H4 (cell line): ENCODE results near the gene PLEKHG3. TPM values are rescaled to one million over a fixed set of nuclear protein-coding genes. Genes with fewer than 3 reads are reported as not detected.
"Not testable (repeated sequence)": the region's sequence is repeated elsewhere in the genome, so short reads cannot be mapped to it uniquely, and the experiment has no call there.

Experiments
- DNase-seq: peaks from one replicate; pipeline ENCODE4 v3.0.0-alpha.2; 2015; ENCODE audit warnings: low spot score
- total RNA-seq: library from RNA; depleted of rRNA; stranded (reverse); fragments of >200 nt; shearing (Covaris generic); gene quantifications from 2 replicates; pipeline ENCODE4 v1.2.3, GENCODE V29; 2014; rRNA removed

PLEKHG3 gene
- total RNA-seq, result 4.6 and 8.9 TPM in 2 replicates

DNA sequence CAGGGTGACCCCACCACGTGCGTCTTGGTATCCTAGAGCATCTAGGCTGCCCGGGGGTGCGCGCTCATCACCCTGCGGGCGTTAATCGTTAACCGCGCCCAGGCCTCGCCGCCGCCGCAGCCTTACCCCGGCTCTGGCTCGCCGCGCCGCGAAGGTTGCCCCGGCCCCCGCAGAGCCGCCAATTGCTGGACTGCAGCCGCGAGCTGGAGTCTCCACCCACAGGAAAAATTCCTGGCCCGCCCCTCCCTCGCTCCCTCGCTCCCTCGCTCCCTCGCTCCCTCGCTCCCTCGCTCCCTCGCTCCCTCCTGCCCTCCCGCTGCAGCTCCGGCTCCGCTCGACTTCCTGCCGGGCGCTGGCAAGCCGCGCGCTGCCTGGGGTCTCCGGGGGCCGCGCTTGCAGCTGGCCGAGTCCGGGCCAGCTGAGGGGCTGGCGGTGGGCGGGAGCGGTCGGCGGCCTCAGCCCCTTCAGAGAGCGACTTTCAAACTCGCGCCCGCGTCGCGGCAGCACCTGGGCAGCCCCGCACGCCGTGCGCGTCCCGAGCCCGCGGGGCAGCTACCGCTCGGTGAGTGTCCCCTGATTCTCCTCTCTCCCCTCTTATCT is at the start of gene PLEKHG3:
TSS of gene PLEKHG3 (plus strand) at position 282 of the 600 bp plus-strand sequence. CDS start 23,208 bp downstream, outside the sequence.
- peak; percentile 48 for DNase-seq

DNA sequence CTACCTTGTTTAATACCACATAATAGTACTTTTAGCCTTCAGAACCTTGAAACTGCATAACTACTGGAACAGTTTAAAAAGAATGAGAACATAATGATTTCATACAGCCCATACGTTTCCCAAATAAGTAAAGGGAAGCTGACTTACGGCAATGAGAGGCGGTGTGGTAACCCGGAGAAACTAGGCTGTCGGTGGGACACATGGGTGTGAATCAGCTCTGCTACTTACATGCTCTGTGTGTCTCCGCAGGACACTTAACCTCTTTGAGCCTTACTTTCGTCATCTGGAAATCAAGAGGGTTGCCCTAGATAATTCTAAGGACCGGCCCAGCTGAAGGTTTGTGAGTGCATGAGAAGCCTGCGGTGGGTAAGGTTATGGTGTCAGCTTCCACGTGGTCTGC is 49.3 kb upstream of the PLEKHG3 start:
- no peak for DNase-seq

DNA sequence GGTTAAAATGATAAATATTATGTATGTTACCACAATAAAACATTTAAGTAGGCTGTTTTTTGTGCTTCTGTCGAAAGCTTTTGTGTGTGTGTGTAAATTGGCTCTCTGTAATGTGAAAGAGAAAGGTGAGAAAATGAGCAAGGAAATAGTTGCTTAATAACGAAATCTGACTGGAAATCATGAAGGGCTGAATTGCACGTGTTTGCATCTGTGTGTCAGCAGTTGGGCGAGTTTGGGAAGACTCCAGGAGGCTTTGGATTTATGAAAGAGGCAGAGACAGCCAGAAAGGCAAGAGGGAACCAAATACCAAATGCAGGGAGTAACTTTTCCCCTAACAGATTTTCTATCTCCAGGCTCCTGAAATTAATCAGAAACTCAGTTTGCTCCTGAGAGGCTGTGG is 47.2 kb upstream of the PLEKHG3 start:
- no peak for DNase-seq

DNA sequence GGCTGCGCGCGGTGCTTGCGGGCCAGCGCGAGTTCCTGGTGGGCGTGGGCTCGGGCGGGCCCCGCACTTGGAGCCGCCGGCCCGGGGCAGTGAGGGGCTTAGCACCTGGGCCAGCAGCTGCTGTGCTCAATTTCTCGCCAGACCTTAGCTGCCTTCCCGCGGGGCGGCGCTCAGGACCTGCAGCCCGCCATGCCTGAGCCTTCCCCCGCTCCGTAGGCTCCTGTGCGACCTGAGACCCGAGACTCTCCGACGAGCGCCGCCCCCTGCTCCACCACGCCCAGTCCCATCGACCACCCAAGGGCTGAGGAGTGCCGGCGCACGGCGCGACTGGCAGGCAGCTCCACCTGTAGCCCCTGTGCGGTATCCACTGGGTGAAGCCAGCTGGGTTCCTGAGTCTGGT is 46.0 kb upstream of the PLEKHG3 start:
- DNase-seq, result no peak

DNA sequence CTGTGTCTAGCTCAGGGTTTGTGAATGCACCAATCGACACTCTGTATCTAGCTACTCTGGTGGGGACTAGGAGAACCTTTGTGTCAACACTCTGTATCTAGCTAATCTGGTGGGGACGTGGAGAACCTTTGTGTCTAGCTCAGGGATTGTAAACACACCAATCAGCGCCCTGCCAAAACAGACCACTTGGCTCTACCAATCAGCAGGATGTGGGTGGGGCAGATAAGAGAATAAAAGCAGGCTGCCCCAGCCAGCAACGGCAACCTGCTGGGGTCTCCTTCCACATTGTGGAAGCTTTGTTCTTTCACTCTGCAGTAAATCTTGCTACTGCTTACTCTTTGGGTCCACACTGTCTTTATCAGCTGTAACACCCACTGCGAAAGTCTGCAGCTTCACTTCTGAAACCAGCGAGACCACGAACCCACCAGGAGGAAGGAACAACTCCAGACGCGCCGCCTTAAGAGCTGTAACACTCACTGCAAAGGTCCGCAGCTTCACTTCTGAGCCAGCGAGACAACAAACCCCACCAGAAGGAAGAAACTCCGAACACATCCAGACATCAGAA is 45.4 kb upstream of the PLEKHG3 start:
- DNase-seq, result not testable (repeated sequence)

DNA sequence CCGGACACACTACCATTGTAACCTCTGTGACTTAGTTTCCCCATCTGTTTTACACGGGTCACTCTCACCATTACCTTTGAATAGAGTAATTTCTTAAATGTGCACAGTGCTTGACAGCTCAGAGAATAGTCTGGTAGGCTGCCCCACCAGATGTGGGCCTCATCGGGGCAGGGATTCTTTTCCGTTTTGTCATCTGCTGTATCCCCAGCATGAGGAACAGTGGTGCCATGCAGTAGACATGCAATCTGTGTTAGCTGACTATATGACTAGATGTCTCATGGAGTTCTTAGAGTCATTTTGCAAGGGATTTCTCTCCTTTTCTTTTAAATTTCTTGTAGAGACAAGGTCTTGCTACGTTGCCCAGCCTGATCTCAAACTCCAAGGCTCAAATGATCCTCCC is 44.9 kb upstream of the PLEKHG3 start:
- no peak for DNase-seq

DNA sequence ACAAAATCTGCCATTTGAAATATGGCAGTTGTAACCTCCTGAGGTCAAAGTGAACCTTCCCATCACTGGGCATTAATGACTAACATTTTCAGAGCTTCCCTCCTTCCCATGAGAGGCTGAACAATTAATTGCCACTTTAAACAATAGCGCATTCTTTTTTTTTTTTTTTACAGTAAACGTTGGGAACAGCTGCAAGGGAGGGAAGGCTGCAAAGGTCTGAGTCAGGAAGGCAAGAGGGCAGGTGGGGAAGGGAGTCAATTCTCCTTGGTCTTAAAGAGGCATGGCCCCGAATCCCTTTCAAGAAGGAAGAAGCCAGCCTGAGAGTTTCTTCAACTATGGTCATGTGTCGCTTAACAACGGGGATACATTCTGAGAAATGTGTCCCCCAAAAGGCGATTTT is 41.0 kb upstream of the PLEKHG3 start:
- DNase-seq, result no peak

DNA sequence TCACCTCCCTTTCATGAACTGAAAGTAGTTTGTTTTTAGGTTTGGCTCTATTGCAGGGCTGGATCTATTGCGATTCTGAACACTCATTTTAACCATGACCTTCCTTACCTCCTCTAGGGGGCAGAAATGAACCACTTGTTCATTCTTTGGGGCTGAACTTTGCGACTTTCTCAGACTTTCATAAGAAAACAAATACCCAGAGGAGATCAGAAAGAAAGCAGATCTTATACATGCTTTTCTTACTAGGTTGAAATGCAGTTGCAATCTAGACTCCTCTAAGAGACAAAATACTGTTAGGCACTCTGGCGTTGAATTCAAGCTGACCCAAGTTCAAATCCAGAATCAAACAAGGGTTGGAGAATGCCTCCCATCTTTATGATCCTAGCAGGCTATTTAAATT is 32.6 kb upstream of the PLEKHG3 start:
- DNase-seq, result peak; percentile 66

DNA sequence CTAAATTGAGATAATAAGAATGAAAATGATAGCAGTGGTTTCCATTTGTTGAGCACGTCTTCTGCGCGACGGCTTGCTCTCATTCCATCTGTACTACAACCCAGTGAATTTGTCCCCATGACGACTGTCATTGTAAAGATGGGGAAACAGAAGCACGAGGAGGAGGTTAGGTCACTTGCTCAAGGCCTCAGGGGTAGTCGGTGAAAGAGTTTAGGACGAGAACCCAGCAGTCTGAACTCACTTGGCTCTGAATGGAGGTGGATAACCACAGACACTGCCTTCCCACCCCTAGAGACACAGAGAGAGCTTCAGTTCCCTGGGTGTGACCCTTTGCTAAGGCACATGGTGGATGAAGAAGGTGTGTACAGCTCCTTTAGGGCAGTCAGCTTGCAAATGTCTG is 30.9 kb upstream of the PLEKHG3 start:
- no peak for DNase-seq

DNA sequence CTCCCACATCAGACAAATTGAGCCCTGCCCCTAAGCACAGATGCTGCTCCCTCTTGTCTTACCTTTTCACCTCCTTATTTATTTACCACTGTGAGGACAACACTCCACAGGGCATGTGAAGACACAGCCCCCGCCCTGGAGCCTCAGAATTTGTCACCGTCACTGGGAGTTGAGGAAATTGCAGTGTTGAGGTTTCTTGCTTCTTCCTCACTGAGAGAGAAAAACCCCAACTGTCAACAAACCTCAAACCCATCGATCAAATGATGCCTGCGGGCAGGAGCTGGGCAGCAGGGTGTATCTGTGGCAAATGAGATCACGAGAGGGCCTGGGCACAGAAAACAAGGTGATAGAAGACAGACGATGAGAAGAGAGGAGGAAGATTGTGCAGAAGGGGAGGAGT is 30.5 kb upstream of the PLEKHG3 start:
- DNase-seq, result peak; percentile 33

DNA sequence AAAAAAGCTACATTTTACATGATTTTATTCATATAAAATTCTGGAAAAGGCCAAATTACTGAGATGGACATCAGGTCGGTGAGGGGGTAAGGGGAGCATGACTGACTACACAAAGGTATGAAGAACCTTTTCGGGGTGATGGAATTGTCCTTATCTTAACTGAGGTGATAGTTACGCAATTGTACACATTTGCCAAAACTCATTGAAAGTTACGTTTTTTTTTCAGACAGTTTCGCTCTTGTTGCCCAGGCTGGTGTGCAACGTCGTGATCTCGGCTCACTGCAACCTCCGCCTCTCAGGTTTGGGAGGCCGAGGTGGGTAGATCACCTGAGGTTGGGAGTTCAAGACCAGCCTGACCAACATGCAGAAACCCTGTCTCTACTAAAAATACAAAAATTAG is 29.4 kb upstream of the PLEKHG3 start:
- DNase-seq, result no peak

DNA sequence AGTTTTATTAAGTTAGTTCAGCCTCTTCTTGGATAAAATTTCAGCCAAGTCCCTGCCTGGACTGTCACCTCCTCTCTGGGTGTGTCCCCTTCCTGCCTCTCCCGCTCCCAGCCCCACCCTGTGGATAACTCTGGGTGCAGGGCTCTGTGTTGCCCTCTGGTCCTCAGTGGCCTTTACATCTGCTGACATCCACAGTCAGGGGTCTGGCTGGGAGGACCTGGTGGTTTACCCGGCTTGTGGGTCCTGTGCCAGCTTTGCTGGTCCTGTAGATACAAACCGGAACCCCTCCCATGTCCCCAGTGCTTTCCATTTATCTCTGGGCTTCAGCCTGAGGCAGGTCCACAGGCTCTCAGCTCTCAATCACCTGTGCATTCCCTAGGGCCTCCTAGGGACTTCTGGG is 28.9 kb upstream of the PLEKHG3 start:
- DNase-seq, result no peak

DNA sequence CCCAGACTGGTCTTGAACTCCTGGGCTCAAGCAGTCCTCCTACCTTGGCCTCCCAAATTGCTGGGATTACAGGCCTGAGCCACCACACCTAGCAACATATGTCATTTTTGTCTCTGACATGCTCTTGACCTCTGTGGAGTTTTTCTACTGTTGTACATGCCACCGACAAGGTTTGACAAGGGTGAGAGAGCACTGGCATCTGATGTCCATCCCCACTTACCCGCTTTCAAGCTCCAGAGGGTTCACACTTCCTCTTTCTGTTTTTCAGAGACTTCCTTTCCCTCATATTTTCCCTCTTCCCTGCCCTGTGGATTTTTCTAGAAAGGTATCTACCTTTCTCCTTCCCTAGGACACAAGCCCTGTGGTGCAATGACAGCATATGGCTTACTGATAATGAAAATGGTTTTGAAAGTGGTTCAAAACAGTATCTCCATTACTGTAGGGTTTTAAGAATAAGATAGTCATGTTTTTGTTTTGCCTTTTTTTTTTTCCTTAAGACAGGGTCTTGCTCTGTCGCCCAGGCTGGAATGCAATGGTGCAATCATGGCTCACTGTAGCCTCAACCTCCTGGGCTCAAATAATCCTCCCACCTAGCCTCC is 27.7 kb upstream of the PLEKHG3 start:
- no peak for DNase-seq

DNA sequence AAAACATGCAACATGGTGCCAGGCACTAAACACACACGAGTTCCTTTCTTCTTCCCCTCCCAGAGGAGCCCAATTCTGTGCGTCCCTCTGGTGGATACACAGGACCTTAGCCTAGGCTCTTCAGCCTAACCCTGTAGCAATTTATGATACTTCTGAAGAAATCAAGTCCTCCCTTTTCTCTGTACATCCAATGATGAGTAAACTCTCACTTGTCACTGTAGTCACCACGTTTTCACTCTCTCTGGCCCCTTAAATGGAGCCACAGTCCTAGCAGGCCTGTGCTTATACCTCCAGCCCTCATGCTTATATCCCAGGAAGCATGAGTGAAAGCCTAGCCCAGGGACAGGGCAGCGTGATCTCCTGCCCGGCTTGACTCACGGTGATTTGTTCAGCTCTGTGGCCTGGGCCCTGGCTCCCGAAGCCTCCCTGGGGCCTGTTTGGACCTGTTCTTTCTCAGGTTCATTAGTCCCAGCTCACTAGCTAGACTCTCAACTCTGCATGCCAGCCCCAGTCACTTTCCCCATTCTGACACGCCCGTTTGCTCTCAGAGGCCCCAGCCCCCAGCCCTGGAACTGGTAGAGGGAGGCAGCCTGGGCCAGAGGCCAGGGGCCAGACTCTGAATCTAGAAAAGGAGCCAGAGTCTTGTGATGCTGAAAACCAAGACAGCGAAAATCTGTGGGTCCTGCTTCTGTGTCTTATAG is 24.1 kb upstream of the PLEKHG3 start:
- DNase-seq, result no peak

DNA sequence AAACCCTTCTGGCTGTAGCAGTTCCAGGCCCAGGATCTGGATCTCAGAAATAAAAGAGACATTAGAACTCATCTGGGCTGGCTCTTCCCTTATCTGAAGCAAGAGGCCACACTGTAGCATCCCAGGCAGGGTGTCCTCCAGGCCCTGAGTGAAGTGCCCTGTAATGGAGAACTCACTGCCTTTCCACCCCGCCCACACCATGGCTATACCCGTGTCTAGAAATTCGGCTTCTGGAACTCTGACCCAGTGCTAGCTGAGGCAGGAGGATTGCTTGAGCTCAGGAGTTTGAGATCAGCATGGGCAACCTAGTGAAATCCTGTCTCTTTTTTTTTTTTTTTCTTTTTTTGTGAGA is 23.5 kb upstream of the PLEKHG3 start:
- DNase-seq, result no peak

DNA sequence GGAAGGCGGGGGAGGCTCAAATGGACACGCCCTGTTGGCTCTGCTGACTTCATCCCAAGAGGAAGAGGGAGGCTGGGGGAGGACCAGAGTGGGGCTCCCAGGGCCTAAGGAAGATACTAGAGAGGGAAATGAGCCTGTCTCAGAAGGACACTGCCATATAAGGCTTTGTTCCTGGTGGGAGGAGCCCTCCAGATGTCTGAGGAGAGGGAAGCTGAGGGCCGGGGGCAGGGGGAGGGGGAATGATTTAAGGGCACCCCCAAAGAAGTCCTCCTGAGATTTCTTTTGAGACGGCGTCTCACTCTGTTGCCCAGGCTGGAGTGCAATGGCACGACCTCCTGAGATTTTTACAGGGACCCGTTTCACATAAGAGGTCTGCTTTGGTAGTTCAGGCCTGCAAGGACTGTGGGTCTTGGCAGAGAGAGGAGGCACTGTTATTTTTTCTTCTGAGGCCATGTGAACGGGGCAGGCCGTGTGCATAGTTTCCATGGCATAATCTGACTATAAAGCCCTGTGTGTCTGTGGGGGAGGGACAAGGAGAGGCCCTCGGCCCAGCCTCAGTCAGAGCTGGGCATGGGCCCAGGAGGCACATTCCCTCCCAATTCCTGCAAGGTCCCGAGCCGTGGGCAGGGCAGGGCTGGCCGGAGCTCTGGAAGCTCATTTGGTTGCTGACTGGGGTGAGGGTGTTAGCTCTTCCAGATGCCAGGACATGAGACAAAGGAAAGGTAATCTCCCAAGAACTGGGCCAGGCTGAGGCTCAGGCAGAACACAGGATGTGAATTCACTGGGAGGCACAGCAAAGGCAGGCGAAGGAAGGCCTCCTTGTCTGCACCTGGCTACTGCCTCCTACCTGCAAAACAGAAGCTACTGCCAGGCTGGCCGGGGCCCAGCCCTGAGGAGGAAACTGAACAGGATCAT is 22.2 kb upstream of the PLEKHG3 start:
- no peak for DNase-seq

DNA sequence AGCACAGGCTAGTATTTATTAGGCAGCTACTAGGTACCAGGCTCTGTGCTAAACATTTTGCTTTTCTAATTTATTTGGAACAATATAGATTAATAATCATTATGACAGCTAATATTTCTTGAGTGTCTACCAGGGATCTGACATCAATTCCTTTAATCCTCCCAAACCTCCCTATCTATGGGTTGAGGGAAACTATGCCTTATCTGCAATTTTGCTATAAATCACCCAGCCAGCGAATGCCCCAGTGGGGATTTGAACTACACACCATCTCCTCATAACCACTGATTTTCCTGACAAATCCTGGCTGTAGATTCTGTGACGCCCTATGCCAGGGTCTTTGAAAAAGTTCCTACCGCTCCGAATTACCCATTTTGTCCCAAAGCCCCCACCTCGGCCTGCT is 21.4 kb upstream of the PLEKHG3 start:
- DNase-seq, result no peak

DNA sequence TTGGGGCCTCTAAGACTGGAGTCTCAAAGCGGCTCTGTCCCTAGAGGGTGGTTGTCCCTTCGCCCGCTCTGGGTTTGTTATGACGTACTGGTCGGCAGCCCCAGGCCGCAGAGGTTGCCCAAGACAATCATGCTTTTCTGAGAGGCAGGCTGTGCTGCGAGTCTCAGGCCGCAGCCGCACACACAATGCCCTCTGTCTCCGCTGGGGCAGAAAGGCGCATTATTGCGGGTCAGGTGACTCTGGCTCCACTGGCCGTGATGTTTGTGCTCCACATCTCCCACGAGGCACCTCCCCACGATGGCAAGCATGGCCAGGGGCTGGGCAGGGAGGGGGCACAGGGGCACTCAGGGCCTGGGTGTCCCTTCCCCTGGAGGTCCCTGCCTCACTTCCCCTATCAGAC is 21.0 kb upstream of the PLEKHG3 start:
- DNase-seq, result no peak

DNA sequence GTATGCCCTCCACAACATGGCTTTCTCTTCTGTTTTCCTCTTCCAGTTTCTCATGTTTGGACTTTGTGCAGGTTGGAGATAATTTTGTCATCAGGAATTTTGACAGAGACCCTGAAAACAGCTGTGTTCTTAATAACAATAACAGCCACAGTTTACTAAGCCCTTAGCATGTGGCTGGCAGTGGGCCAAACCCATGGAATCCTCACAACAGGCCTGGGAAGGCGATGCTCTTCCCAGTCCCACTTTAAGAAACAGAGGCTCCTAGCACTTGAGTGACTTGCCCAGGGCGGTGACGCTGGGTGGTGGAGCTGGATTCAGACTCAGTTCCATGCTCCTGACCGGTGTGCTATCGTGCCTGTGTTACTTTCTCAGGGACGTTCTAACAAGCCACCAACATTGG is 20.1 kb upstream of the PLEKHG3 start:
- no peak for DNase-seq

DNA sequence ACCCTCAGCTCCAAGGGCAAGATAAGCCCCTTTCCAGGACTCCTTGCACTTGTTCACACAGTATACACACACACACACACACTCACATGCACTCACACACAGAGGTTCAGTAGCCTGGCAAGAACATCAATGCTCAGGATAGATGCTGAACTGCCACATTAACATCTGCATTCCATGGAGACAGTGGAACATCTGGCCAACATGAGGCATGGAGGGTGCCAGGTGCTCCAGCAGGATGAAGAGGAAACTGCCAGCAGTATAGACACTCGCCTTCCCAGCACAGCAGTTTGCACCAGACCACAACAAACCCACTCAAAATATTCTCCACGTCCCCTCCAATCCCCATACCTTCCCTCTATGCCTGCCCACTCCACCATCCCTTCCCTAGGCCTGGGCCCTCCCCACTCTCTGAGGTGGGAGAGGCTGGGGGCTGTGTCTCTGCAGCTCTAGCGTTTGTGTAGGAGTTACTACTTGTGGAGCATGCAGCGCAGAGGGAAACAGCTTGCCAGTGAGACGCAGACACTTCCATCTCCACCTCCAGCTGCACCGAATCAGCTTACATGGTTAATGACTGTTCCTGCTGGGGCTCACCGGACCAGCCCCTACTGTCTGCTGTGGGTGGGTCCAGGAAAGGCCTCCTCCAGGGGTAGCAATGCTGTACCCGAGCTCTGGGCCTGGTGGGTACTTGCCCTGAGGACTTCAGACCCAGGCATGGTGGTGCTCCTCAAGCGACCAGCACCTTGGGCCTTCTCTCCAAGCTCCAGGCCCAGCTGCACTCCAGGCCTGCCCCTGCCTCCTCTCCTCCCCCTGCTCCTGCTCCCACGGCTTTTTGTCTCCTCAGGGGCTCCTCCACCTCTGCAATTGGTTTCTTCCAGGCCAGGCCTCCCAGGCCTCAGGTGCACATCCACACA is 18.6 kb upstream of the PLEKHG3 start:
- no peak for DNase-seq

DNA sequence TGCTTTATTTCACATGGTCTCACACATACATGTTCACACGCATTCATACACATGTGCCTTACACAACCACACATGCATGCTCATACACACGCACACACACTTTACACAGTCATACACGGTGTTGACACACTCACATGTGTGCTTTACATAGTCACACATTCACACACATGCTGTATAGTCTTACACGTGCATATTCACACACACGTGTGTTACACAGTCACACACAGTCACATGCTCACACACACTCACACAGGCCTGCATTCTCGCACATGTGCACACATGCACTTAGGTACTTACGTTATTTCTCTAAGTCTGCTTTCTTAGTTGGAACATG is 18.0 kb upstream of the PLEKHG3 start:
- no peak for DNase-seq
